MCF 10A (cell line): ENCODE data around the gene UQCRC2. TPM values are rescaled to one million over a fixed set of nuclear protein-coding genes. Genes with fewer than 3 reads are reported as not detected.

Source experiments
- BruUV-seq: library from RNA; stranded (reverse); fragments of 400-500 nt; replicated peaks from 2 replicates; lab custom pipeline; 2021; lab: Mats Ljungman, UMichigan
- CTCF ChIA-PET: fragments of 300-600 bp; sonication (Branson Sonifier 250); formaldehyde crosslinking; extraction: SDS; loops from one replicate; lab custom pipeline; 2021; ENCODE audit warnings: antibody characterized with exemption, inconsistent platforms; lab: Yijun Ruan, JAX
- POLR2A ChIA-PET: fragments of 300-600, 350-650 bp; sonication (Branson Sonifier 250); formaldehyde crosslinking; extraction: SDS; loops from one replicate; lab custom pipeline; 2020; ENCODE audit warnings: antibody characterized with exemption, inconsistent platforms; lab: Yijun Ruan, JAX
- DNase-seq: peaks from one replicate; pipeline ENCODE4 v3.0.0-alpha.2; 2018; ENCODE audit not compliant: unreplicated experiment
- H3K27ac Mint-ChIP-seq: one replicate; pipeline ENCODE4 v1.8.0; 2022; ENCODE audit warnings: mild to moderate bottlenecking, low read depth, mixed read lengths; ENCODE audit not compliant: unreplicated experiment
- H3K27me3 Mint-ChIP-seq: one replicate; pipeline ENCODE4 v1.8.0; 2022; ENCODE audit warnings: mixed read lengths; ENCODE audit not compliant: insufficient read depth, unreplicated experiment
- H3K36me3 Mint-ChIP-seq: one replicate; pipeline ENCODE4 v1.8.0; 2022; ENCODE audit warnings: mild to moderate bottlenecking, moderate library complexity, mixed read lengths; ENCODE audit not compliant: insufficient read depth, unreplicated experiment
- H3K4me1 Mint-ChIP-seq: one replicate; pipeline ENCODE4 v1.8.0; 2022; ENCODE audit warnings: mixed read lengths; ENCODE audit not compliant: insufficient read depth, unreplicated experiment
- H3K4me3 Mint-ChIP-seq: one replicate; pipeline ENCODE4 v1.8.0; 2022; ENCODE audit warnings: mild to moderate bottlenecking, moderate library complexity, mixed read lengths; ENCODE audit not compliant: unreplicated experiment
- H3K9me3 Mint-ChIP-seq: one replicate; pipeline ENCODE4 v1.8.0; 2022; ENCODE audit warnings: mixed read lengths; ENCODE audit not compliant: unreplicated experiment
- intact Hi-C: fragments of 100-400 bp; cut with micrococcal nuclease; formaldehyde crosslinking; loops from 2 replicates; pipeline ENCODE4 v1.14.1; 2022
- total RNA-seq: library from RNA; stranded (reverse); gene quantifications from 2 replicates; pipeline ENCODE4 v1.2.3, GENCODE V29; 2022
- TF ChIP-seq, protein P1 (sequence below): fragments of 200-600 bp; IDR thresholded peaks from one replicate; pipeline ENCODE4 v1.8.0; 2022; ENCODE audit warnings: antibody characterized with exemption, mild to moderate bottlenecking; ENCODE audit not compliant: unreplicated experiment

Gene UQCRC2
- total RNA-seq, 1 experiment from 2014 or later = 199 TPM

DNA sequence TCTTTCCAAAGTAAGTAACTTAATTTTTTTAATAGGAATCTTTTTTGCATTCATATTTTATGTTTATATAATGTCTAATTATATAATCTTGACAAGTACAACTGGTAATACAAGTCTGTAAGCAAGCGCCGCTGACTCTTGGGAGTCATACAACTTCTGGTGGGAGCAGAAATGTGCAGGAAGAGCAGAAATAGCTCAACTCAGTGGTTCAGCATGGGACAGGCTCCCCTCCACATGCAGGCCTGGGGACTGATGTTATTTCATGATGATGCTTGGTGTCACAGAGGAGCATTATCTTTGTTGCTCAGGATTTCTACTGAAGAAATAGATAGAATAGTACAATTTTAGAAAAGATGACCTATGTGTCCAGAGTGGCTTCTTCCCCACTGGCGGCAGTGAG, 10.7 kb downstream of the UQCRC2 start:
- TF ChIP-seq, protein P1, sequence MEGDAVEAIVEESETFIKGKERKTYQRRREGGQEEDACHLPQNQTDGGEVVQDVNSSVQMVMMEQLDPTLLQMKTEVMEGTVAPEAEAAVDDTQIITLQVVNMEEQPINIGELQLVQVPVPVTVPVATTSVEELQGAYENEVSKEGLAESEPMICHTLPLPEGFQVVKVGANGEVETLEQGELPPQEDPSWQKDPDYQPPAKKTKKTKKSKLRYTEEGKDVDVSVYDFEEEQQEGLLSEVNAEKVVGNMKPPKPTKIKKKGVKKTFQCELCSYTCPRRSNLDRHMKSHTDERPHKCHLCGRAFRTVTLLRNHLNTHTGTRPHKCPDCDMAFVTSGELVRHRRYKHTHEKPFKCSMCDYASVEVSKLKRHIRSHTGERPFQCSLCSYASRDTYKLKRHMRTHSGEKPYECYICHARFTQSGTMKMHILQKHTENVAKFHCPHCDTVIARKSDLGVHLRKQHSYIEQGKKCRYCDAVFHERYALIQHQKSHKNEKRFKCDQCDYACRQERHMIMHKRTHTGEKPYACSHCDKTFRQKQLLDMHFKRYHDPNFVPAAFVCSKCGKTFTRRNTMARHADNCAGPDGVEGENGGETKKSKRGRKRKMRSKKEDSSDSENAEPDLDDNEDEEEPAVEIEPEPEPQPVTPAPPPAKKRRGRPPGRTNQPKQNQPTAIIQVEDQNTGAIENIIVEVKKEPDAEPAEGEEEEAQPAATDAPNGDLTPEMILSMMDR = no peak
- Mint-ChIP-seq H3K9me3 (no peaks in the 10 kb centered on the region), H3K36me3 (peaks cover 100% of the 10 kb centered on the region), H3K4me1 (no peaks in the 10 kb centered on the region), H3K4me3 (no peak overlapping the region), H3K27me3 (no peaks in the 10 kb centered on the region), H3K27ac (no peak overlapping the region)
- CTCF ChIA-PET = interaction anchor here (0.6 to 1.5 kb wide), 2 partner anchors 12 to 336 kb away, joined by 3 read pairs; no protein-coding TSS in a partner anchor
- POLR2A ChIA-PET = interaction anchor here (4.9 kb wide), 1 partner anchor 11 kb away, joined by 30 read pairs; the partner anchor contains the start of gene UQCRC2
- DNase-seq = no peak
- intact Hi-C loops = no loop called here
- BruUV-seq = no TSS peak

DNA sequence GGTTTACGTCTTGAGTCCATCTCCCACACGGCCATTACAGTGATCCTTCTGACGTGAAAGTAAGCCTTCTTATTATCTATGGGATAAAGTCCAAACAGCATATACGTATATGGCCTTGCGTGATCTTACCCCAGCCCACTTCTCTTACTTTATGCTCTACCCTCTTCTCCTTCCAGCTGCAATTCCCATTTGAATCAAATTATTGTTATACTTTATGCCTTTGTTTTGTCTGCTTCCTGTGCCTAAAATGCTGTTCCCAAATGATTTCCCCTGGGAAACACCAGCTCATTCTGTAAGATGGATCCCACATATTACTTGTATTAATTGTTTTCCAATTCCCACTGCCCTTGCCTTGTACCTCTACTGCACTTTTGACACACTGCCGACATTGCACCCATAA, 11.2 kb downstream of the UQCRC2 start:
- POLR2A ChIA-PET = interaction anchor here (0.5 to 4.9 kb wide), 2 partner anchors 11 to 276 kb away, joined by 3 to 30 read pairs; partner anchors contain the start of gene UQCRC2

DNA sequence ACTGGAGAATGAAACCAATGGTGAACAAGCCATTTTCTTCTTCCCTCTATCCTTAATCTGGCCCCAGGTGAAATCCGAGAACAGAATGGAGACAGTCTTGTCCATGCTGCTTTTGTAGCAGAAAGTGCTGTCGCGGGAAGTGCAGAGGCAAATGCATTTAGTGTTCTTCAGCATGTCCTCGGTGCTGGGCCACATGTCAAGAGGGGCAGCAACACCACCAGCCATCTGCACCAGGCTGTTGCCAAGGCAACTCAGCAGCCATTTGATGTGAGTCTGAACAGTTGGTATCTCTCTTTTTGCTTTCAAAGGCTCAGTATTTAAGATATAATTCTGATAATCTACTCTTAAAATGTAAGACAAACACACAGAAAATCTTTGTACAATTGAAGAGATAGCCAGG, 18.7 kb downstream of the UQCRC2 start:
- POLR2A ChIA-PET = interaction anchor here (3.9 kb wide), 1 partner anchor 19 kb away, joined by 21 read pairs; the partner anchor contains the start of gene UQCRC2
- CTCF ChIA-PET = no interaction called here
- TF ChIP-seq, protein P1 = no peak

More for the DNA sequence above, 11.2 kb downstream of the UQCRC2 start:
- Mint-ChIP-seq H3K4me3 (no peak overlapping the region), H3K27me3 (no peaks in the 10 kb centered on the region), H3K9me3 (no peaks in the 10 kb centered on the region), H3K36me3 (peaks cover 100% of the 10 kb centered on the region), H3K4me1 (no peaks in the 10 kb centered on the region), H3K27ac (no peak overlapping the region)
- TF ChIP-seq, protein P1 = no peak
- DNase-seq = no peak
- BruUV-seq = no TSS peak
- CTCF ChIA-PET = interaction anchor here (1.5 kb wide), 1 partner anchor 336 kb away, joined by 3 read pairs; no protein-coding TSS in a partner anchor
- intact Hi-C loops = no loop called here

DNA sequence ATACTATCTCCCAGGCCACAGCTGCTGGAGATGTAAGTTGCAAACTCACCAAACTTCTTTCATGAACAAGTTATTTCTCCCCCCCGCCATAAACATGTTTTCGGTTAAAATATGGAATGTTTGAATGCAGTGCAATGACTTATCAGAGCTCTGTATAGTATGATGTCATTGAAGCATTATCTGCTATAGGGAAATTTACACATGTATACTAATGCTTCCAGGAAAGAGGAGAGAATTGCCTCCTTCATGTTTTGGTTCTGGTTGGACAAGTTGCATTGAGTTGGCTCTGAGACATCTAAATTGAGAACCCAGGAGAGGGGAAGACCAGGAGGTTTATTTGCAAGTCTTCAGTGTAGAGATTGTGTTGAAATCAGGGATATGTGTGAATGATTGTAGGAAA, 20.8 kb downstream of the UQCRC2 start:
- Mint-ChIP-seq H3K4me1 (peaks cover 5% of the 10 kb centered on the region), H3K36me3 (peaks cover 71% of the 10 kb centered on the region), H3K9me3 (no peaks in the 10 kb centered on the region), H3K27ac (no peak overlapping the region), H3K4me3 (no peak overlapping the region), H3K27me3 (no peaks in the 10 kb centered on the region)
- ChIA-PET CTCF (interaction anchor here (0.8 to 1.6 kb wide), 3 partner anchors 8 to 104 kb away, joined by 3 to 10 read pairs (median 3); no protein-coding TSS in a partner anchor), POLR2A (interaction anchor here (0.9 to 1.6 kb wide), 4 partner anchors 8 to 22 kb away, joined by 3 to 4 read pairs (median 4); no protein-coding TSS in a partner anchor)
- TF ChIP-seq, protein P1 = no peak
- BruUV-seq = no TSS peak
- no peak for DNase-seq
- intact Hi-C loops = no loop called here

More for the DNA sequence above, 18.7 kb downstream of the UQCRC2 start:
- intact Hi-C loops = no loop called here
- peaks cover 71% of the 10 kb centered on the region for H3K36me3 Mint-ChIP-seq
- BruUV-seq = no TSS peak
- DNase-seq = no peak
- H3K27ac Mint-ChIP-seq = peak overlapping the region; percentile 20
- peaks cover 5% of the 10 kb centered on the region for H3K4me1 Mint-ChIP-seq
- H3K4me3 Mint-ChIP-seq = no peak overlapping the region
- H3K27me3 Mint-ChIP-seq = no peaks in the 10 kb centered on the region
- no peaks in the 10 kb centered on the region for H3K9me3 Mint-ChIP-seq
